Effector CD8-positive, alpha-beta T cell (primary cell): Measurements from ENCODE around the gene PGAM1.
"Not testable (repeated sequence)": the region's sequence is repeated elsewhere in the genome, so short reads cannot be mapped to it uniquely, and the experiment has no call there.

Experiments used
- DNase-seq: peaks from one replicate; lab custom pipeline; 2025; lab: John Stamatoyannopoulos, UW

Gene PGAM1

GRCh38 chr10:97459111-97459510 is 33.1 kb downstream of the PGAM1 start:
- no peak for DNase-seq

DNA sequence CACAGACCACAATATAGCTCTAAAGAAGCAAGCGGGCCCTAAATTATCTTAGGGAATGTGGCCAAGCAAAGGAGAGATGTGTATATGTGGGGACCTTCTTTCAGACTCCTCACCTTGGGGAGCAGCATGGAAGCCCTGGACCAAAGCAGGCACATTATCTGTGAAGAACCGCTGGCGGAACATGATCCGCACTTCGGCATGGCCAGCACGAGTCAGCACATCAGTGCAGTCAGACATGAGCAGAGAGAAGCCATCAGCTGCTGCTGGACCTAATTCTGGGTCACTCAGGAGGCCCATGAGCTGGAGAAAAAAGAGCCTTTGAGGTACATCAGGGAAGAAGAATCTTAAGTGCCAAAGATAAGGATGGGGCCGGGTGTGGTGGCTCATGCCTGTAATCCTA is 33.9 kb downstream of the PGAM1 start:
- no peak for DNase-seq

- DNase-seq = no peak
These were observed 36.3 kb downstream of the PGAM1 start for GRCh38 chr10:97462309-97462708.

DNA sequence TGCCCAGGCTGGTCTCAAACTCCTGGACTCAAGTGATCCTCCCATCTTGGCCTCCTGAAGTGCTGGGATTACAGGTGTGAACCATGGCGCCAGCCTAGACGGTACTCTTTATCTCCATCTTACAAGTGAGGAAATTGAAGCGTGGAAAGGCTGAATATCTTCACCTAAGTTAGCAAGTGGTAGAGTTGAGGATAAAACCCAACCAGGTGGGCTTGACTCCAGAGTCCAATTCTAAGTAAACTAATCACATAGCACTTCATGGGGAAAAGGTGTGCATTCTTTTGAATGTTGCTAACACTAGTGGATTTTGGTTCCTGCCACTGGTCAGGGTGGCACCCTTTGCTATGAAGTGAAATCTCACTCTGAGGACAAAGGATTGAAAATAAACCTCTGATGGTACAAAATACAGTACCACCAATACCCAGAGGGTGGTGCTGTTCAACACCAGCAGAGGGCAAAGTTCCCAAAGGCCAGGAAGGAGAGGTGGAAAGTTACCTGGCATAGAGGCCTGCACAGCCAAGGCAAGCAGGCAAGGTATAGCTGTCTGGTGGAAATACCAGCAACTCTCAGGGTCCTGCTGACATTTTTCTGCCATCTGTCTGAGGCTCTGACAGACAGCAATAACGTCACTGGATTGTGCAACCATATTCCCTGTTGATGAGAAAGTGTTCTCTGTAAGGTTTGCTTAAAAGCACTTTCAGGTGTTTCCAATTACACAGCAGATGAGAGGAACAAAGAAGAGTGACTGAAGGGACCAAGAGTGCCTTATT is 37.6 kb downstream of the PGAM1 start:
- no peak for DNase-seq

- DNase-seq = no peak
These were observed 38.2 kb downstream of the PGAM1 start for GRCh38 chr10:97464226-97464625.

GRCh38 chr10:97465982-97466381 is 40.0 kb downstream of the PGAM1 start:
- DNase-seq = no peak

- DNase-seq = no peak
These were observed 40.8 kb downstream of the PGAM1 start for GRCh38 chr10:97466755-97467154.

DNA sequence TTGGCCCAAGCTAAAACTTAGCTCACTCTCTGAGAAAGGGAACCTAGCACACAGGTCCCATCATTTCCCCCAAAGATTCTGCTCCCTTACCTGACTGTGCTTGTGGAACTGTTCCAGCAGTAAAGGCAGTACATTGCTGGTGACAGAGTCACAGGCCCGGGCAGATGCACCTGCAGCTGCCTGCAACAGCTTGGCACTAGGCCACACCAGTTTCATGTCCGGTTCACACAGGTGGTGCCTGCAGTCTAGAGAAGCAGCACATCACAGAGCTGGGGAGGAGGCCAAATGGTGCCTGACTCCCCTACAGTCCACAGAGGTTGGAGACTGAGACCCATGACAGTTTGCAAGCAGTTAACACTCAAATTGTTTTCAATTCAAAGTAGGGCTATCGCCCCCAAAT is 42.2 kb downstream of the PGAM1 start:
- DNase-seq = no peak

- DNase-seq = not testable (repeated sequence)
These were observed 42.8 kb downstream of the PGAM1 start for GRCh38 chr10:97468781-97469180.

GRCh38 chr10:97474918-97475317 is 48.9 kb downstream of the PGAM1 start:
- DNase-seq = no peak

GRCh38 chr10:97475936-97476594 is 50.1 kb downstream of the PGAM1 start:
- no peak for DNase-seq

DNA sequence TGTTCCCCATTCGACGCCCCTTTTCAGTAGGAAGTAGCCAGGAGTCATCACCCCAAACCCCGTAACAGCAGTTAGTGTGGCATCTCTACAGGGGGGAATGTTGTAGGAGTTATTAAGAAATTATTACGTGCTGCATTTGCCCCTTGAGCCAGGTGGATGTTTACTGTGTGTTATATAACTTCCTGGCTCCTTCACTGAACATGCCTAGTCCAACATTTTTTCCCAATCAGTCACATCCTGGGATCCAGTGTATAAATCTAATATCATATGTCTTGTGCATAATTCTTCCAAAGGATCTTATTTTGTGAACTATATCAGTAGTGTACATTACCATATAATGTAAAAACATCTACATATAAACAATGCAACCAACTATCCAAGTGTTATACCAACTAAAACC is 53.4 kb downstream of the PGAM1 start:
- DNase-seq = not testable (repeated sequence)

DNA sequence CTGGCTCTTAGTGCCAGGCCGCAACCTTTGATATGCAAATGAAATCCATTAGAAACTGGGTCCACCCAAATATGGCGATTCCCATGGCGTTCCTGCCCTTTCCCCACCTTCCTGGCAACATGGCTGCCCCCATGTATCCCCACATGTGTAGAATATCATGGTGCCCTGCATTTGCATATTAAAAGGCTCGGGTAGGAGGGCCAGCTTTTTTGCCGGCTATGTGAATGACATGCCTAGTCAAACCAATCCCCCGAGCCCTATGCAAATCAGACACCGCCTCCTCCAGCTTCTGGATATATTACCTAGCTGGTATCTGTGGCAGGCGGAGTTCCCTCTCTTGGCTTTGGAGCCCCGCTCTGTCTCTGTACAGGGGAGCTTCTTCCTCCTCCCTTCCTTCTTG is 53.9 kb downstream of the PGAM1 start:
- no peak for DNase-seq

DNA sequence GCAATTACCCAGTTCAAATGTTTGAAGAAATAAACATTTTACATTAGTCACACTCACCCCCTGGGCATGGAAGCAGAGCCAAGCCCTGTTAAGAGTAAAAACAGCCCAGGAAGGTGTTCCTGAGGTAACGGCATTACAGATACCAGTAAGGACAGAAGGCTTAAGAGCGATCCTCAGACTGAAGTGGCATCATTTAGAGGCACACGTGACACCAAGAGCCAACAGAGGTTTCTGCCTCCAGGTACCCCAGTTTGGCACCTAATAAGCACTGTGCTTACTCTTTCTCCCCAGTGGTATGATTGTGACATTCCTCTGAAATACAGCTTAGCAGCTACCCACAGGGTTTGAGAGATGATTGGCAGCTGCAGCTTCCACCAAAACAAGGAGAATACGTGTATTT is 55.1 kb downstream of the PGAM1 start:
- no peak for DNase-seq

DNA sequence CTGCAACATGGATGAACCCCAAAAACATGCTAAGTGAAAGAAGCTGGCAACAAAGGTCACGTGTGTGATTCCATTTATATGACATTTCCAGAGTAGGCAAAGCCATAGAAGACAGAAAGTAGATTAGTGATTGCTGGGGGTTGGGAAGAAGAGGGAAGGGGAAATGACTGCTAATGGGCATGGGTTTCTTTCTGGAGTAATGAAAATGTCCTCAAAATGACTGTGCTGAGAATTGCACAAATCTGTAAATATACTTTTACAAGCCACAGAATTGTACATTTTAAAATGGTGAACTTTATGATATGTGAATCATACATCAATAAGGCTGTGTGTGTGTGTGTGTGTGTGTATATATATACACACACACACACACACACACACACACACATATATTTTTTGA is 56.4 kb downstream of the PGAM1 start:
- DNase-seq = no peak
